ENCODE measurements around the gene XYLT1. TPM values are rescaled to one million over a fixed set of nuclear protein-coding genes. Genes with fewer than 3 reads are reported as not detected.

The XYLT1 gene
- total and polyA plus RNA-seq, 2 of the 4 experiments (the other 2 are of a cell fraction) = 9.0 to 12.7 TPM

DNA sequence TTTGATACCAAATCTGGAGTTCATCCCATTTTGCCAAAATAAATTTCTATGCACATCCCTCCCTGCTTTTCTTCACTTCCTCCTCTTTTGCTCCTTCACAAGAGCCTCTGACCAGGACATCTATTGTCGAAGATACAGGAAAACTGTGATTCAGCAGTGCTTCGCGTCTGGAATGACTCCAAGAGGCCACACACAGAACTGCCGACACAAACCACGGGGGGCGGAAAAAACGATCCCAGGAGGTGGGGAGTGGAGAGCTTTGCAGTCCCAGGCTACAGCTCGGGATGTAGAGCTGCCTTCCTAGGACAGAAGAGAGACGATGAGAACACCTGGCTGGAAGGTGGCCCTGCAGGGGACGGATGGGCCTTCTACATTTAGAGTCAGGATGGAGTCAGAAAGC, 102.8 kb downstream of the XYLT1 start:
- Histone ChIP-seq H3K18ac (ENCODE audit: low read depth, low read length) (no peak overlapping the region), H2BK5ac (ENCODE audit: low read depth, low read length, poor library complexity, severe bottlenecking) (no peak overlapping the region), H4K8ac (ENCODE audit: low read depth in 2 of 2, low read length in 2 of 2) (no peak overlapping the region), H2BK120ac (ENCODE audit: low read depth, low read length) (no peak overlapping the region), H3K27me3 (ENCODE audit: control insufficient read depth, insufficient read depth, low read length) (no peaks in the 10 kb centered on the region), H3K27ac (ENCODE audit: insufficient read depth, low read length) (no peak overlapping the region), H3K4ac (ENCODE audit: low read depth, low read length) (no peak overlapping the region), H3K9me1 (ENCODE audit: insufficient read depth, low read length) (peaks cover 9% of the 10 kb centered on the region; the same call in 1 of the 2 replicates), H3K79me1 (ENCODE audit: low read depth in 1 of 2, low read length in 2 of 2) (peaks cover 21 to 49% of the 10 kb centered on the region in 2 experiments), H3K23ac (ENCODE audit: low read depth, low read length) (no peak overlapping the region), H4K20me1 (ENCODE audit: insufficient read depth, low read length) (peaks cover 36% of the 10 kb centered on the region), H3K9me3 (ENCODE audit: control insufficient read depth, insufficient read depth, low read length) (no peaks in the 10 kb centered on the region), H4K5ac (ENCODE audit: low read depth, low read length) (no peak overlapping the region), H3K4me3 (ENCODE audit: insufficient read depth, low read depth, low read length) (no peak overlapping the region), H3K14ac (replicated peaks; ENCODE audit: low read depth, low read length) (no peak overlapping the region), H3K9ac (ENCODE audit: low read depth, low read length) (no peak overlapping the region), H2AFZ (replicated peaks; ENCODE audit: low read length, poor library complexity) (no peak overlapping the region), H2BK15ac (ENCODE audit: low read depth, low read length) (no peak overlapping the region), H2BK20ac (ENCODE audit: low read depth, low read length) (no peak overlapping the region), H3K56ac (ENCODE audit: extremely low read depth, insufficient read depth, low read length) (no peak overlapping the region), H3K4me2 (ENCODE audit: low read depth, low read length) (no peak overlapping the region), H3K36me3 (ENCODE audit: control insufficient read depth, insufficient read depth, low read length) (no peaks in the 10 kb centered on the region), H4K91ac (ENCODE audit: insufficient read depth, low read depth, low read length) (no peak overlapping the region), H2AK5ac (ENCODE audit: low read depth, low read length) (no peak overlapping the region), H2AK9ac (replicated peaks; ENCODE audit: low read depth, low read length, poor library complexity) (no peak overlapping the region), H3K4me1 (ENCODE audit: control insufficient read depth, insufficient read depth, low read length) (peaks cover 13% of the 10 kb centered on the region)
- TF ChIP-seq MAFK (IDR thresholded peaks at IDR 0.05; ENCODE audit: low read depth, low read length) = no peak
- TF ChIP-seq, protein P1, sequence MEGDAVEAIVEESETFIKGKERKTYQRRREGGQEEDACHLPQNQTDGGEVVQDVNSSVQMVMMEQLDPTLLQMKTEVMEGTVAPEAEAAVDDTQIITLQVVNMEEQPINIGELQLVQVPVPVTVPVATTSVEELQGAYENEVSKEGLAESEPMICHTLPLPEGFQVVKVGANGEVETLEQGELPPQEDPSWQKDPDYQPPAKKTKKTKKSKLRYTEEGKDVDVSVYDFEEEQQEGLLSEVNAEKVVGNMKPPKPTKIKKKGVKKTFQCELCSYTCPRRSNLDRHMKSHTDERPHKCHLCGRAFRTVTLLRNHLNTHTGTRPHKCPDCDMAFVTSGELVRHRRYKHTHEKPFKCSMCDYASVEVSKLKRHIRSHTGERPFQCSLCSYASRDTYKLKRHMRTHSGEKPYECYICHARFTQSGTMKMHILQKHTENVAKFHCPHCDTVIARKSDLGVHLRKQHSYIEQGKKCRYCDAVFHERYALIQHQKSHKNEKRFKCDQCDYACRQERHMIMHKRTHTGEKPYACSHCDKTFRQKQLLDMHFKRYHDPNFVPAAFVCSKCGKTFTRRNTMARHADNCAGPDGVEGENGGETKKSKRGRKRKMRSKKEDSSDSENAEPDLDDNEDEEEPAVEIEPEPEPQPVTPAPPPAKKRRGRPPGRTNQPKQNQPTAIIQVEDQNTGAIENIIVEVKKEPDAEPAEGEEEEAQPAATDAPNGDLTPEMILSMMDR (conservative IDR thresholded peaks at IDR 0.05; ENCODE audit: low read depth, low read length) = peak; percentile 12; the same call in 1 of the 2 replicates
- ChIA-PET CTCF (no interaction called here), POLR2A (ENCODE audit: unreplicated experiment) (no interaction called here)
- in situ Hi-C loops (cut with MboI; ENCODE audit: low sequenced_read_pairs) (no loop called here), intact Hi-C loops (cut with micrococcal nuclease) (no loop called here), dilution Hi-C loops (cut with HindIII; ENCODE audit: low sequenced_read_pairs, unreplicated experiment) (no loop called here)
- no peak for ATAC-seq (ENCODE audit: low read depth)
- 20% methylated on average over 4 of the region's 10 CpGs; no CpG with 5 or more reads in 1 of the 2 experiments for WGBS, 2 experiments (ENCODE audit: extremely low coverage in 2 of 2, insufficient read length in 1 of 2)
- no TSS peak for BruUV-seq (replicated peaks)
- peak; percentile 61 for DNase-seq
